WI38 (cell line): ENCODE measurements around the gene PTGR3.

Experiments
- H3K4me3 ChIP-seq: 2 replicates; pipeline ENCODE4 v1.5.1; 2011; ENCODE audit warnings: low read depth, mild to moderate bottlenecking, control low read depth, low read length
- CTCF ChIP-seq: IDR thresholded peaks from 2 replicates; pipeline ENCODE4 v1.5.1; 2012; ENCODE audit warnings: low read depth, mild to moderate bottlenecking, control low read depth, low read length

PTGR3 gene

DNA sequence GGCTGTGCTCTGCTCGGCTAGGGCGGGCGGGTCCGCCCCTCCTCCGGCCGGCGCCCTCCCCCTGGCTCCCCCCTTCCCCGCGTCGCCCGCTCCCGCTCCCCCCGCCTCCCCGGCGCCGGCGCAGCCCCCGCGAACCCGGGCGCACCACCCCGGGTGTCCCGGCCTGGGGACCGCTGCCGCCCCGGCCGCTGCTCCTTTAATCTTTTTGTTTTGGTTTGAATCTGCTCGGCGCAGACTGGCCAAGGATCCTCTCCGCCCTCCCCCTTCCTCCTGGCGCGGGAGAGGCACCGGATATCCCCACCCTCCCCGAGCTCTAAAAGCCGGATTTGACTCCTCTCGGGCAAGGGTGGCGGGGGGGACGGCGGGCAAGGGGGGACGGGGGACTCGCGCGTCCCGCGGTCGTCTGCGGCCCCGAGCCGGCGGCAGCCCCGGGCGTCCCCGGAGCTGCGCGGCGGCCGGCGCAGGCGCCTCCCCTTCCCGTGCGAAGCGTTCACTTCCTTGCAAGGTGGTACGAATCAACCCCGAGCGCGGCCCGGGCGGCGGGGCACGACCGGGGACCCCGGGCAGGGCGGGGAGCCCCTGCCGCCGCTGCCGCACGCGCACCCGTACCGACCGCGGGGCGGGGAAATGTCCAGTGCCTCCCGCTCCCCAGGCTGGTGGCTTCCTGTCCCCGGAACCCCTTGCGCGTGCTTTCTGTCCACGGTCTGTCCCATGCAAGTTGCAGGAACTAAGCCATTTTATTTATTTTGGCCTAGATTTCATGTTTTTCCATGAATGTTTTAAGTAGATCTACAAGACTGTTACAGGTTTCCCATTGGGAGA lies at the start of gene PTGR3:
TSS of gene PTGR3 (minus strand) at position 11 of the 822 bp plus-strand sequence. CDS start 81 bp downstream, outside the sequence.
- TF ChIP-seq CTCF = no peak
- H3K4me3 ChIP-seq = peak within 1 kb of the TSS; percentile 62

- no peak overlapping the region for H3K4me3 ChIP-seq
- TF ChIP-seq CTCF = no peak
Observed at GRCh38 chr18:75257605-75258004, 48.7 kb upstream of the PTGR3 start.

DNA sequence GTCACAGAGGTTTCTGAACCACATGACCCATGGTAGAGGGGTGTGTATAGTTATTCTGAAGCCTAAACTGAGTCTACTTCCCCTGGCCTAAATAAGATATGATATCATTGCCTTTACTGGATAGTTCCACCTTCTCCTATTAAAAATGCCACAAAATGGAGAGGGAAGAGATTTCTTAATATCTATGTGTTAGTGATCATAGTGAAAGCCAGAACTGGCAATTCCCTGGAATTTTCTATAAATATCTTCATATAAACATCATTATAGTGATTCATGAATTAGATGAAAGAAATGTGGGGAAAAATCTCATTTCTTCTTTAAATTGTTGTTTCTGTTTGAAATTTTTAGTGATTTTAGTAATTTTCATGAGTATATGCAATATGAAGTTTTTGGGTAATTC lies 47.4 kb upstream of the PTGR3 start:
- TF ChIP-seq CTCF = no peak
- H3K4me3 ChIP-seq = no peak overlapping the region

DNA sequence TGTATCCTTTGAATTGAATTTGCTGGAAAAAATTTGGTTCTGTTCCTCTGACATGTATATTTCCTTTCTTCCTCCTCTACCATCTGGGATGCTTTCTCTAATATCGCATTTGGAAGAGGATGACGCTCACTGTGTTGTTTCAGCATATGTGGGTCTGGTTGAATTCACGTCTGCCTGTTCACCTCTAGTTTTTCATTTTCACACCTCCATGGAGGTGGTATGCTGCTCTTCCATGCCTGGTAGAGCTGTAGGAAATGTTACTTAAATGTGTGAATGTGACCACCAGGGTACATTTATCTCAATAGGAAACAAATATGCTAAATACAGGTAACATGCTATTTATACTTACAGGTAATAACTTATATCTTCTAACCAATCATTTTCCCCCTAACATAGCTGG lies 46.2 kb upstream of the PTGR3 start:
- no peak overlapping the region for H3K4me3 ChIP-seq
- no peak for TF ChIP-seq CTCF

- H3K4me3 ChIP-seq = no peak overlapping the region
- TF ChIP-seq CTCF = no peak
Observed at GRCh38 chr18:75253784-75254183, 44.8 kb upstream of the PTGR3 start.

- no peak overlapping the region for H3K4me3 ChIP-seq
- no peak for TF ChIP-seq CTCF
Observed at GRCh38 chr18:75253043-75253442, 44.1 kb upstream of the PTGR3 start.

DNA sequence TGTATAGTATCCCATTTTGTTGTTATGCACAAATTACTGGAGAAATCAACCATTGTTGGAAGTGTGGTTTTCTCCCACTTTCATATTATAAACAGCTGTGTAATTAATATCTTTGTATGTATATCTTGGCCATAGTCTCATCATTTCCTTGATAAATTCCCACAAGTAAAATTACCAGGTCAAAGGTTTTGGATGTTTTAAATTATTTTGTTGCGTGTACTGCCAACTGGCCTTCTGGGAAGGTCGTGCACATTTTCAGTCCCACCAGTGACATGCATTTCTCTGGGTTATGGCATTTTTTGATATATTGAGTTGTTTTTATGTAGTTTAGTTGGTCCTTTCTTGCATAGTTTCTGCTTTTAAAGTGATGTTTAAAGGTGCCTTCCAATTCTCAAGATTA lies 43.2 kb upstream of the PTGR3 start:
- no peak for TF ChIP-seq CTCF
- H3K4me3 ChIP-seq = no peak overlapping the region
